IMR-90 (cell line): Measurements from ENCODE around the gene TM4SF18. TPM values are rescaled to one million over a fixed set of nuclear protein-coding genes. Genes with fewer than 3 reads are reported as not detected.

Experiments used
- ATAC-seq: fragments of 200-7000 bp; cut with Tn5 transposase; 2 replicates; pipeline ENCODE4 v1.9.1; 2020; ENCODE audit warnings: low read depth, mild to moderate bottlenecking, moderate library complexity
- BruUV-seq: library from RNA; stranded (reverse); fragments of 400-500 nt; replicated peaks from 2 replicates; lab custom pipeline; 2021; lab: Mats Ljungman, UMichigan
- CTCF ChIA-PET: fragments of 300-600 bp; formaldehyde crosslinking; extraction: SDS; loops from one replicate; lab custom pipeline; 2021; ENCODE audit warnings: antibody characterized with exemption; lab: Yijun Ruan, JAX
- POLR2A ChIA-PET: fragments of 300-600 bp; sonication (Branson Sonifier 250); formaldehyde crosslinking; loops from one replicate; lab custom pipeline; 2022; ENCODE audit warnings: antibody characterized with exemption; ENCODE audit not compliant: unreplicated experiment; lab: Charles Lee
- DNase-seq: peaks from one replicate; pipeline ENCODE4 v3.0.0; 2013
- H2AFZ ChIP-seq: replicated peaks from 2 replicates; pipeline ENCODE3; 2013; ENCODE audit warnings: low read length, mild to moderate bottlenecking; ENCODE audit not compliant: poor library complexity
- H2AK5ac ChIP-seq: 2 replicates; pipeline ENCODE4 v1.6.1; 2013; ENCODE audit warnings: low read depth, low read length, inconsistent platforms
- H2AK9ac ChIP-seq: replicated peaks from 2 replicates; pipeline ENCODE3; 2013; ENCODE audit warnings: mild to moderate bottlenecking, low read depth, low read length, moderate library complexity; ENCODE audit not compliant: poor library complexity
- H2BK120ac ChIP-seq: 2 replicates; pipeline ENCODE4 v1.6.1; 2013; ENCODE audit warnings: low read depth, low read length, inconsistent platforms
- H2BK15ac ChIP-seq: 3 replicates; pipeline ENCODE4 v1.6.1; 2013; ENCODE audit warnings: low read depth, low read length, inconsistent platforms
- H2BK20ac ChIP-seq: 2 replicates; pipeline ENCODE4 v1.6.1; 2013; ENCODE audit warnings: low read depth, mild to moderate bottlenecking, inconsistent platforms, low read length, moderate library complexity
- H2BK5ac ChIP-seq: 2 replicates; pipeline ENCODE4 v1.6.1; 2013; ENCODE audit warnings: mild to moderate bottlenecking, low read depth, low read length, inconsistent platforms; ENCODE audit not compliant: poor library complexity, severe bottlenecking
- H3K14ac ChIP-seq: replicated peaks from 2 replicates; pipeline ENCODE4 v1.6.1; 2013; ENCODE audit warnings: low read depth, low read length, inconsistent platforms
- H3K18ac ChIP-seq: 2 replicates; pipeline ENCODE4 v1.6.1; 2013; ENCODE audit warnings: low read depth, low read length, control low read depth
- H3K23ac ChIP-seq: 2 replicates; pipeline ENCODE4 v1.6.1; 2013; ENCODE audit warnings: low read depth, low read length, inconsistent platforms
- H3K27ac ChIP-seq: 2 replicates; pipeline ENCODE4 v1.5.1; 2013; ENCODE audit warnings: mild to moderate bottlenecking, control low read depth, low read length; ENCODE audit not compliant: insufficient read depth
- H3K27me3 ChIP-seq: 2 replicates; pipeline ENCODE4 v1.6.1; 2013; ENCODE audit warnings: low read length; ENCODE audit not compliant: control insufficient read depth, insufficient read depth
- H3K36me3 ChIP-seq: 2 replicates; pipeline ENCODE4 v1.6.1; 2013; ENCODE audit warnings: low read length, mixed read lengths; ENCODE audit not compliant: control insufficient read depth, insufficient read depth
- H3K4ac ChIP-seq: 2 replicates; pipeline ENCODE4 v1.6.1; 2013; ENCODE audit warnings: low read depth, low read length, inconsistent platforms
- H3K4me1 ChIP-seq: 2 replicates; pipeline ENCODE4 v1.6.1; 2013; ENCODE audit warnings: low read length, mixed read lengths; ENCODE audit not compliant: control insufficient read depth, insufficient read depth
- H3K4me2 ChIP-seq: 2 replicates; pipeline ENCODE4 v1.6.1; 2013; ENCODE audit warnings: low read depth, mild to moderate bottlenecking, control low read depth, low read length, moderate library complexity
- H3K4me3 ChIP-seq: 2 replicates; pipeline ENCODE4 v1.5.1; 2013; ENCODE audit warnings: low read depth, mild to moderate bottlenecking, control low read depth, low read length, moderate library complexity; ENCODE audit not compliant: insufficient read depth
- H3K56ac ChIP-seq: 2 replicates; pipeline ENCODE4 v1.6.1; 2013; ENCODE audit warnings: low read length, inconsistent platforms; ENCODE audit not compliant: insufficient read depth; ENCODE audit errors: extremely low read depth
- H3K79me1 ChIP-seq, 2 experiments: 2 replicates each; pipeline ENCODE4 v1.6.1; 2013; ENCODE audit warnings: low read length in 2 of 2, inconsistent platforms in 1 of 2, low read depth in 1 of 2
- H3K9ac ChIP-seq: 2 replicates; pipeline ENCODE4 v1.6.1; 2013; ENCODE audit warnings: low read depth, low read length, control low read depth
- H3K9me1 ChIP-seq: 2 replicates; pipeline ENCODE4 v1.6.1; 2013; ENCODE audit warnings: low read length, inconsistent platforms; ENCODE audit not compliant: insufficient read depth
- H3K9me3 ChIP-seq: 2 replicates; pipeline ENCODE4 v1.6.1; 2013; ENCODE audit warnings: low read length; ENCODE audit not compliant: control insufficient read depth, insufficient read depth
- H4K20me1 ChIP-seq: 2 replicates; pipeline ENCODE4 v1.6.1; 2013; ENCODE audit warnings: low read length, inconsistent platforms; ENCODE audit not compliant: insufficient read depth
- H4K5ac ChIP-seq: 2 replicates; pipeline ENCODE4 v1.6.1; 2013; ENCODE audit warnings: mild to moderate bottlenecking, low read depth, low read length, control low read depth
- H4K8ac ChIP-seq, 2 experiments: 2 replicates each; pipeline ENCODE4 v1.6.1; 2013; ENCODE audit warnings: low read depth in 2 of 2, low read length in 2 of 2, control low read depth in 1 of 2, inconsistent platforms in 1 of 2
- H4K91ac ChIP-seq: 2 replicates; pipeline ENCODE4 v1.6.1; 2013; ENCODE audit warnings: low read depth, low read length, inconsistent platforms; ENCODE audit not compliant: insufficient read depth
- BHLHE40 ChIP-seq: fragments of 150-350 bp; IDR thresholded peaks from 2 replicates; pipeline ENCODE4 v1.6.1; 2016; ENCODE audit warnings: mild to moderate bottlenecking, low read depth, low read length
- CEBPB ChIP-seq: IDR thresholded peaks from 2 replicates; pipeline ENCODE4 v1.6.1; 2012; ENCODE audit warnings: low read depth, low read length, improper control_type of control experiment
- CHD1 ChIP-seq: IDR thresholded peaks from 2 replicates; pipeline ENCODE4 v1.6.1; 2012; ENCODE audit warnings: low read depth, low read length, improper control_type of control experiment
- CTCF ChIP-seq: conservative IDR thresholded peaks from 2 replicates; pipeline ENCODE4 v1.5.1; 2012; ENCODE audit warnings: mild to moderate bottlenecking, low read depth, low read length, improper control_type of control experiment
- ELK1 ChIP-seq: fragments of 150-350 bp; IDR thresholded peaks from 2 replicates; pipeline ENCODE4 v1.6.1; 2016; ENCODE audit warnings: low read depth, mild to moderate bottlenecking, low read length, moderate library complexity, borderline replicate concordance
- FOS ChIP-seq: fragments of 150-350 bp; IDR thresholded peaks from 2 replicates; pipeline ENCODE4 v1.6.1; 2016; ENCODE audit warnings: low read depth, low read length
- MAFK ChIP-seq: IDR thresholded peaks from 2 replicates; pipeline ENCODE4 v1.6.1; 2012; ENCODE audit warnings: low read depth, low read length, improper control_type of control experiment
- MAZ ChIP-seq: IDR thresholded peaks from 2 replicates; pipeline ENCODE4 v1.6.1; 2012; ENCODE audit warnings: low read depth, mild to moderate bottlenecking, low read length, improper control_type of control experiment, moderate library complexity, borderline replicate concordance
- RAD21 ChIP-seq: IDR thresholded peaks from 2 replicates; pipeline ENCODE4 v1.6.1; 2012; ENCODE audit warnings: low read length, improper control_type of control experiment
- RCOR1 ChIP-seq: IDR thresholded peaks from 2 replicates; pipeline ENCODE4 v1.6.1; 2012; ENCODE audit warnings: mild to moderate bottlenecking, low read length, improper control_type of control experiment; ENCODE audit not compliant: insufficient replicate concordance
- SMC3 ChIP-seq: fragments of 150-350 bp; IDR thresholded peaks from 2 replicates; pipeline ENCODE4 v1.6.1; 2016; ENCODE audit warnings: low read depth, mild to moderate bottlenecking, antibody characterized with exemption, low read length, moderate library complexity
- USF2 ChIP-seq: fragments of 150-350 bp; IDR thresholded peaks from 2 replicates; pipeline ENCODE4 v1.6.1; 2017; ENCODE audit warnings: mild to moderate bottlenecking, antibody characterized with exemption, low read length, low read depth
- WGBS, 2 experiments: methylation state at CpG; one replicate each; pipeline versions ENCODE4 v1.1.5 to v1.1.7; 2013; ENCODE audit warnings: missing lambda C conversion rate in 2 of 2; ENCODE audit not compliant: insufficient read length in 1 of 2; ENCODE audit errors: extremely low coverage in 2 of 2; 5-methylcytosine and 5-hydroxymethylcytosine counted together
- dilution Hi-C: fragments of 300-500 bp; cut with HindIII; formaldehyde crosslinking; loops from one replicate; pipeline ENCODE4 v1.14.3; 2018; ENCODE audit warnings: low sequenced_read_pairs; ENCODE audit not compliant: unreplicated experiment
- in situ Hi-C: fragments of 300-500 bp; cut with MboI; formaldehyde crosslinking; loops from 3 replicates; pipeline ENCODE4 v1.14.3; 2019; ENCODE audit warnings: low sequenced_read_pairs, inconsistent platforms, mixed read lengths
- intact Hi-C: fragments of 100-400 bp; cut with micrococcal nuclease; formaldehyde crosslinking; loops from 2 replicates; pipeline ENCODE4 v1.10.0; 2022
- polyA plus RNA-seq, 3 experiments: library from polyadenylated mRNA; depleted of rRNA; stranded (reverse); fragments of >200 nt; gene quantifications; 2 replicates each; pipeline ENCODE4 v1.2.3, GENCODE V29; 2012; ENCODE audit warnings: low replicate concordance in 1 of 3
- total RNA-seq: library from RNA; depleted of rRNA; stranded (reverse); fragments of >200 nt; gene quantifications from 2 replicates; pipeline ENCODE4 v1.2.3, GENCODE V29; 2012

Gene TM4SF18
- total and polyA plus RNA-seq, 2 of the 4 experiments (the other 2 are of a cell fraction), result under 0.01 TPM; not detected in 1

DNA sequence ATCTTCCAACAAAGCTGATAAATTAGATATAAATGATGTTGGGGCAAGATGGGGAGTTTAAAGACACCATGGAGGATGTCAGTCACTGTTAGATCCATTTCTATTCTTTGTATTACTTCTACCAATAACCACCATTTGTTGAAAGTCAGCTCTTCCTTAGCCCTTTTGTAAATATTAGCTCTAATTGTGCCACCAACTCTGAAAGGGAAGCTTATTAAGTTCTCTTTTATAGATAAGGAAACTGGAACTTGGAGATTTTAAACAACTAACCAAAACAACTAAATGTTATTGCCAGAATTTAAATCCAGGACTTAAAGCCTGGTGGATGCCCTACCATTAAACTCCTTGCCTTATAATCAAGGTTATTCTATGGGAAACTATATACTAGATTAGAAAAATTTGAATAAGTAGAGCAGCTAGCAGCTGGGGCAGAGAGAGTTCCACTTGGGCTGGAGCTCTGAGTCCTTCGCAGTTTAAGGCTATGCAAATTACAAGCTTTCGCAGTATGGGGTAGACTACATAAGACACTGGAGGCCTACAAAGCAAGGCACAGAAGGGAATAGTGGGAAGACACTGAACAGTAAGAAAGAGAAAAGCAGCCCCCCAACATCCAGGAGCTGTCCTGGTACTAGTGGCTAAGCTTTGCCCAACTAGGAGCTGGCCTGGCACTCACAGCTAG, 52.6 kb downstream of the TM4SF18 start:
- DNase-seq (no peak), ATAC-seq (no peak)
- H2AFZ ChIP-seq, result no peak overlapping the region
- no peak overlapping the region for H3K14ac ChIP-seq
- no peak overlapping the region for H3K9ac ChIP-seq
- peaks cover 3% of the 10 kb centered on the region; the same call in 1 of the 2 replicates for H3K9me1 ChIP-seq
- WGBS, 2 experiments, result no CpG with 5 or more reads among the region's 2 CpGs
- H4K5ac ChIP-seq, result no peak overlapping the region
- no peak overlapping the region for H3K4ac ChIP-seq
- H3K18ac ChIP-seq, result no peak overlapping the region
- H3K4me2 ChIP-seq, result no peak overlapping the region
- no peak overlapping the region for H4K91ac ChIP-seq
- H3K23ac ChIP-seq, result no peak overlapping the region
- H3K27me3 ChIP-seq, result no peaks in the 10 kb centered on the region
- H2AK9ac ChIP-seq, result no peak overlapping the region
- no peak overlapping the region for H4K8ac ChIP-seq
- no peaks in the 10 kb centered on the region for H4K20me1 ChIP-seq
- no peak overlapping the region for H3K56ac ChIP-seq
- in situ Hi-C loops (no loop called here), dilution Hi-C loops (no loop called here), intact Hi-C loops (no loop called here)
- H2BK20ac ChIP-seq, result no peak overlapping the region
- no peak overlapping the region for H2BK5ac ChIP-seq
- no peaks in the 10 kb centered on the region for H3K79me1 ChIP-seq
- H2AK5ac ChIP-seq, result no peak overlapping the region
- ChIA-PET POLR2A (no interaction called here), CTCF (interaction anchor here (1.3 kb wide), 1 partner anchor 55 kb away, joined by 3 read pairs; no protein-coding TSS in a partner anchor)
- no TSS peak for BruUV-seq
- H3K9me3 ChIP-seq, result no peaks in the 10 kb centered on the region
- no peaks in the 10 kb centered on the region for H3K36me3 ChIP-seq
- H2BK120ac ChIP-seq, result 0 out of 2 replicates have a peak overlapping the region, but pooled peaks have one; percentile 19
- H3K4me3 ChIP-seq, result no peak overlapping the region
- H3K4me1 ChIP-seq, result peaks cover 4% of the 10 kb centered on the region; the same call in 1 of the 2 replicates
- no peak overlapping the region for H3K27ac ChIP-seq
- TF ChIP-seq CHD1 (no peak), BHLHE40 (no peak), MAZ (no peak), CEBPB (no peak), RCOR1 (no peak), SMC3 (no peak), FOS (no peak), ELK1 (no peak), USF2 (no peak), RAD21 (no peak), MAFK (no peak), CTCF (no peak)
- no peak overlapping the region for H2BK15ac ChIP-seq
